Raji (cell line): ENCODE measurements around the gene RNF157.

Source experiments
- POLR2A ChIP-seq: IDR thresholded peaks from 2 replicates; pipeline ENCODE4 v1.6.1; 2011; ENCODE audit warnings: low read depth, low read length, control low read depth; ENCODE audit not compliant: insufficient read depth

Gene RNF157

DNA sequence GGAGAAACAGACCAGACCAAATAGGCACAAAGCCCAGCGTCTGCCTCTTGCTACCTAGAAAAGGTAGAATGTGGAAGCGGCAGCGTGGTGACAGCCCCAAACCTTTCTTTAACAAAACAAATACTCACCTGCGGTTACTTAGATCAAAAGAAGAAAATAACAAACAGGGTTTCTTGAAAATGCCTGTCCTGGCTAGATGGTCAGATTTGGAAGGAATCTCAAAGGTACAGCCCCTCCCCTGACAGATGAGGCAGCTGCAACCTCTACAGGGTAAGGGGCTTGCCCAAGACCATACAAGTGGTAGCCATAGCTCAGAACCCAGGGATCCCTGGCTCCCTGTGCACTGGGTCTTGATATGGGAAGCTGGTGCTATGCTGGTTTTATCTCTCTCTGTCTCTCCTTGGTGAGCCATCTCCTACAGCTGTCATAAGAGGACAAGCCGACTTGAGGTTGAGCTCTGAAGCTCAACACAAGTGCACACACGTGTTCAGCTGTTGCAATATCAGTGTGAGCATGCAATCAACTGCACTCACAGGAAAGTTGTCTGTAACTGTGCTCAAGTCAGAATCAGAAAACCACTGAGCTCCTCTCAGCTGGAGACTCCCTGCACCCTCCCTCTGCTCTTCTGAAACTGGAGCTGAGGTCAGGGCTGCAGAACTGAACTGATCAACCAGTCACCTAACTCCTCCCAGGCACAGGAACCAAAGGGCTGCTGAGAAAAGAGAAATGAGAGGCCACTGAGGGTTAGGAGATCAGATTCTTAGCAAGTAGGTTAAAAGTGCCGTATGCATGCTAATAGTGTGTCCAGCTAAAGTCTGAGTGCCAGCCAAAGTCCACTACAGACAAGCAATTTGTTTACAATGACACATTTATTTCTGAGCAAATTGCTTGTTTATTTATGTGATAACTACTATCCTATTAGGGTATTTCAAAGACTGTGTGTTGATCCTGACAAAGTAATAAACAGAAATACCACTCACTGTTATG, 6.1 kb upstream of the RNF157 start:
- TF ChIP-seq POLR2A = no peak

DNA sequence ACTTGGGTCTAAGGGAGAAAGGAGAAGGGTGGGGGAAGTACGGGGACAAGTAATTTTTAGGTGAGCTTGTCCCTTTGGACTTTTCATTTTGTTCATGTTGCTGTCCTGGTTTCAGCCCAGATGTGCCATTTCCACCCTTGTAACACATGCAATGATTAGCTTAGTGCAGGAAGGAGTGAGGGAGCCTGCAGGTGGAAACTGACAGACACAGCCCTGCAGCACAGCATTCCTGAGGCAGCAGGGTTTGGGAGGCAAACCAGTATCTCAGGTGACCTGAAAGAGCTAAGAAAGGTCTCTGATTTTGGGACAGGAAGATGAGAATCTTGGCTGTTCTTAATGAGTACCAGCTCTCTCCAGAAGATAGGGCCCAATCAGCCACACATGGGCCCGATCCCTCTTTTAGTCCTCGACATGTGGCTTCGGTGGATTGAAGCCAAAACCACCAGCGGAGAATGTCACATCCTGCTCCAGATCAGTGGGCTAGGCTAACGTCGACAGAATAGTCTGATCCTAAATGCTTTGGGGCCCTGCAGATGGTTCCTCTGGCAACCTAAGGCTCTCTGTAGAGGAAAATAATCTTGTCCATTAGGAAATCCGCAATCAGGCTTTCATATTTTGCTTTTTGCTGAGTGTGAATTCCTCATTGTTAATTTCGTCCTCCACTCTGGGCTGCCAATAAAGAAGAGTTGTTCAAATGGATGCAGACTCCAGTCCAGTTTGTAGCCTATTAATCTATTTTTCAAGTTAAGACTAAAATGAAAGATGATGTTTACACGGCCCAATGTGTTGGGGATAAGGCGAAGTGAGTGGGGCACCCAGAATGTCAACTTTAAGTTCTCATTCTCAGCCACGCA, 3.8 kb upstream of the RNF157 start:
- TF ChIP-seq POLR2A = no peak

DNA sequence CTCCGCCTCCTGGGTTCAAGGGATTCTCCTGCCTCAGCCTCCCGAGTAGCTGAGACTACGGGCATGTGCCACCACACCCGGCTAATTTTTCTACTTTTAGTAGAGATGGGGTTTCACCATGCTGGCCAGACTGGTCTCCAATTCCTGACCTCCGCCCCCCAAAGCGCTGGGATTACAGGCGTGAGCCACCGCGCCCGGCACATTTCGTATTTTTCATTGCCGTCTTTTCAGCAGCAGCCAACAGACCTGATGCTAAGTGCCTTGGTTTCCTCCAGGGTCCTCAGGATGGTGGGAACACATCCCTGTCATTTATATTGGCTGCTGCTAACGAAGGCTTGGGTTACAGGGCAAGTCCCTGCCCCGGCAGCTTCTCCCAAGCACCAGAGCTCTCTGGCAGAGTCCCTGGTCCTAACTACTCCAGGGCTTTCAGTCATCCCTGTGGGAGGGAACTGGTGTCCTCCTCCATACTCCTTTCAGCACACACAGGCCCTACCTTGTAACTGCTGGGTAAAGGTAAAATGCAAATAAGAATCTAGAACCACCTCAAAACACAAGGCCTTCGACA, 1.5 kb upstream of the RNF157 start:
- TF ChIP-seq POLR2A = no peak

DNA sequence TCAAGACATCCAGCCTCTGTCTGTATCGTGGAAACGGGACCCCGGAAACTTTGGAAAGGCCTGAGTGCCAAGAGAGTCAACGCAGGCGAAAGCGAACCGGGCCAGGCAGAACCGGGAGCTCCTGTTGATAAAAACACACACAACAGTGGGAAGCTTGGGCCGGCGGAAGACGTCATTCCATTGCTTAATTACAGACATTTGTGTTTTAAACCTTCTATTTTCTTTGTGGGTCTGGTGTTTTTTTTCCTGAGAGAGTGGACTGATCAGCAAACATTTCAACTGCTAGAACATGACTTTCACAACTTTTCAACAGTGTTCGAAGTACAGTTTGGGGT, 878 bp upstream of the RNF157 start:
- no peak for TF ChIP-seq POLR2A

DNA sequence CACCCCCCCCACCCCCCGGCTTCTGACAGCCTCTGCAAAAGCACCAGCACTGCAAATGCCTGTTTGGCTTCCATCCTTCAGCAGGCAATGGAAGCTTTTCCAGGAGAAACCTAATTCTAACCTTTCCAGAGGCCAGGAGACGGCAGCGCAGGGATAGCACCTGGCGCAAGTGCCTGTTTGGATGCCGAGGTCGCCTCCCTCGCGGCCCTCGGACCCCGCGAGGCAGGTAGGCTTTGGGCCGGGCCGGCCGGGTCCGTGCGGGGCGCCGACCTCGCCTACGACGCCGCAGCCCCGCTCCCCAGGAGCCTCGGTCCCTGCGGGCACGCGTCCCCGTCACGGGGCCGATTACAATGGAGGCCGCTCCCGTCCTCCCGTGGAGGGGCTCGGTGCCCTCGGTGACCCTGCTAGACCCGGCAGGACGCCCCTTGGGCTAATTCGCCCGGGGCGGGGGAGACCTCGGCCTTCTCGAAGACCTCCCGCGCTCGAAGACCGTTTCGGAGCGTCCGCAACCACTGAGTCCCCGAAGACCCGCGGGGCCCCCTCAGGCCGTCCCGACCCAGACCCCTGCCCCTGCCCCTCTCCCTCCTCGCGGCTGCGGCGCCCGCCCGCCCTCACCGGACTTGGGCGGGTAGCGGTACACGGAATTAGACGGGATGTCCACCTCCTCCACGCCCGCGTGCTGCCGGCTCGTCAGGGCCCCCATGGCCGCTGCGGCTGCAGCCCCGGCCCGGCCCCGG, 587 bp downstream of the RNF157 start:
- TF ChIP-seq POLR2A = no peak

DNA sequence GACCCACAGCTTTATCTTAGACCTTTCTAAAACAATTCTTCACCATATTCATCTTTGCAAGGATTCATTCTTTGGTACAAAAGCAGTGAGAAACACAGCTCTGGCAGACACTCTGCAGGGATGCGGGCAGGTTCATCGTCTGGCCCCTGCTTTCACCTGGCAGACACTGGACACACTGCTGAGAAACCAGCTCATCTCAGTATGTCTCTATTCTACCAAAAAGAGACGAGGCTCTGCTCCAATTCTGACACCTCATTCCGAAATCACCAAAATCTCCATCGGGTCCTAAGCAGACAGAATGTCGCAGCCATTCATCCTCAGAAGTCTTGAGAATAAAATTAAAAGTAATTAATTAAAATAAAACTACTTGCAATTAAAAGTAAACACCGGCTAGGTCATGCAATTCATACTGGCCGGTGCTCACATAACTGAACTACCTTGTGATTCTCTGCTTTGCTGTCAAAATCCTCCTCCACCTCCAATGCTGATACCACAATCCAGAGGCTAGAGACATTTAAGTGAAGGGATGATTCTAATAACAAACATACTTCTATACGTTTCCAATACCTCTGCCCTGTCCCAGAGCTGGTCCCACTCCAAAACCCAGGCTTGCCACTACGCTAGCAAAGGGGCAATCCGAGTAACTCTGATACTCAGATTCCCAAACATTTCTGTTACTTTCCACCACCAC, 1.3 kb downstream of the RNF157 start:
- no peak for TF ChIP-seq POLR2A

DNA sequence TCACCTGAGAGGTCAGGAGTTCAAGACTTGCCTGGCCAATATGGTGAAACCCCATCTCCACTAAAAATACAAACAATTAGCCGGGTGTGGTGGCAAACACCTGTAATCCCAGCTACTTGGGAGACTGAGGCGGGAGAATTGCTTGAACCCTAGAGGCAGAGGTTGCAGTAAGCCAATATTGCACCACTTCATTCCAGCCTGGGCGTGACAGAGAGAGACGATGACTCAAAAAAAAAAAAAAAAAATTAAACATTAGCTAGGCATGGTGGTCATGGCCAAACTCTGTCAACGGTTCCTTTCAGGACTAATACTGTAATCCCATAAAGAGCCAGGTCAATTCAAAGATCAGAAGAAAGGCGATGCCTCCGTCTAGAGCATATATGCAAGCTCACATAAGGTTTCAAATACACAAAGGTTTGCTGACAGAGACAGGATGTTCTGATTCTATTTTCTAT, 2.4 kb downstream of the RNF157 start:
- no peak for TF ChIP-seq POLR2A

DNA sequence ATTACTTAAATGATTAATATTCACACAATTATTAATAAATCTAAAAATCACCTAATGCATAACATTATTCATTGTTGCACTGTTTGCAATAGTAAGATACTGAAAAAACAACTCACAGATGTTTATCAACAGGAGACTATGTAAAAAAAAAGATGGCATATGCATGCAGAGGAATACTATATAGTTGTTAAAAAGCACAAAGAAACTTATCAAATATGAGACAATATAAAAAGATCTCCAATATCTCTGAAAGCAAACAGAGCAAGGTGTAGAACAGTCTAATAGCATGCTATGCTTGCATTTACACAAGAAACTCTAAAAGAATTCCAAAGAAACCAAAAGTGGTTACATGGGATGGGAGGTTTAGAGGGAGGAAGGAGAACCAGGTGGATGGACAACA, 3.7 kb downstream of the RNF157 start:
- TF ChIP-seq POLR2A = no peak

DNA sequence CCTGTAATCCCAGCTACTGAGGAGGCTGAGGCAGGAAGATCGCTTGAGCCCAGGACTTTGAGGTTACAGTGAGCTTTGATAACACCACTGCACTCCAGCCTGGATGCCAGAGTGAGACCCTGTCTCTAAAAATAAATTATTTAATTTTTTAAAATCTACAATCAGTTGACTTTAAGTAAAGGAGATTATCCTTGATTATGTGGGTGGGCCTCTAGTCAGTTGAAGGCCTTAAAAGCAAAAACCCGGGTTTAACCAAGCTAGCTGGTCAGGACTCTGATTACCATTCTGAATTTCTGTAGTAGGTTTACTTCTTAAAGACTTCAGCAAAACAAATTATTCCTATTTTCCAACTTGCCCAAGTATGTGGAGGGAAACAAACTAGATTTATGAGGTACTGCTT, 4.4 kb downstream of the RNF157 start:
- no peak for TF ChIP-seq POLR2A

DNA sequence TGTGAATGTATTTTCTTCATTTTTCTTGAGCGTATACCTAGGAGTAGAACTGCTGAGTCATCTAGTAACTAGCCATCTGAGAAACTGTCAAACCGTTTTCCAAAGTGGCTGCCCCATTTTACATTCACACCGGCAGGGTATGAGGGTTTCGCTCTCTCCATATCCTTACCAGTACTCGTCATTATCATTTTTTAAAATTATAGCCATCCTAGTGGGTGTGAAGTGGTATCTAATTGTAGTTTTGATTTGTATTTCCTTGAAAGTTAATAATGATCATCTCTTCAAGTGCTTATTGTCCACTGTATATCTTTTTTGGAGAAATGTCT, 6.0 kb downstream of the RNF157 start:
- TF ChIP-seq POLR2A = no peak

DNA sequence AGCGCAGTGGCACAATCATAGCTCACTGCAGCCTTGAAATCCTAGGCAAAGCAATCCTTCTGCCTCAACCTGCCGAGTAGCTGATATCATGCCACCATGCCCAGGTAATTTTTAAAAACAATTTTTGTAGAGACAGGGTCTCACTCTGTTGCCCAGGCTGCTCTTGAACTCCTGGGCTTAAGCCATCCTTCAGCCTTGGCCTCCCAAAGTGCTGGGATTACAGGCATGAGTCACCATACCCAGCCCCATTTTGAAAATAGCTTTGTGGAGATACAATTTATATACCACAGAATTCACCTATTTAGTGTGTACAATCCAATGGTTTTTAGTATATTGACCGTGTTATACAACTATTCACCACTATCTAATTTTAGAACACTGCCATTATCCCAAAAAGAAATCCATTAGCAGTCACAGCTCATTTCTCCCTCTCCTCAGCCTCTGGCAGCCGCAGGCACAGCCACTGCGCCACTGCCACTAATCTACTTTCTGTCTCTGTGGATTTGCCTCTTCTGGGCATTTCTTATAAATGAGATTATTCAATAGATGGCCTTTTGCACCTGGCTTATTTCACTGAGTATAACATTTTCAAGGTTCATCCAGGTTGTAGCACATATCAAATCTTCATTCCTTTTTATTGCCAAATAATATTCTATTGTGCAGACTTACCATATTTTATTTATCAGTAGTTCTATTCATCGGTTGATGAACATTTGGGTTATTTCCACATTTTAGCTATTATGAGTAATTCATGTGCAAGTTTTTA, 6.5 kb downstream of the RNF157 start:
- TF ChIP-seq POLR2A = no peak

DNA sequence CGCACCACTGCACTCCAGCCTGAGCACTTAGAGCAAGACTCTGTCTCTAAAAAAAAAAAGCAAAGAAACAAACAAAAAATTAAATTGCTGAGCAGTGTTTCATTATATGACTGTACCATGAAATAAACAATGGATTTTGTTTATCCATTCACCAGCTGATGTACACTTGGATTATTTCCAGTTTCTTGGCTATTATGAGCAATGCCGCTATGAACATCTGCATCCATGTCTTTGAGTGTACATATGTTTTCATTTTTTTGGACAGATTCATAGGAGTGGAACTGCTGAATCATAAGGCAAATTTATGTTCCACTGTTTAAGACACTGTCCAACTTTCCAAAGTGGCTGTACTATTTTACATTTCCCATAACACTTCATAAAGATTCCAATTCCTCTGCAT, 8.0 kb downstream of the RNF157 start:
- TF ChIP-seq POLR2A = no peak

DNA sequence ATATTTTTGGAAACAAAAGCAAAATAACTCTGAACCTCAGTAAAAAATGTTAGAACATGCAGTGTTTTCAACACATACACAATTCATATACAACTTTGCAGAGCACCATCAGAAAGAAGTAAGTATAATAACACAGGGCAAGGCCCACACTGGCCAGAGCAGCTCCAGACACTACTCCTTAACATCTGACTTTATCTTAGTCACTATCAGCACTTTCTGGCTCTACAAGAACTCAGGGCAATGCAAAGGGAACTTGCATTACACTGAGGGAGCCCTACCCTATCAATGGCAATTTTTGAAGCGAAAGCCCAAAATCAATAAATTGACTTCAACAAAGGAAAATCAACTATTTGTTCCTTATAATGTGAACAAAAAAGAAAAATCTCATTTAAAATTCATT, 16.5 kb downstream of the RNF157 start:
- no peak for TF ChIP-seq POLR2A
